ENCODE results near the gene PKD1.

The PKD1 gene

GRCh38 chr16:2047330-2048115, 88.2 kb downstream of the PKD1 start, which contains the start of the genes NTHL1 and TSC2:
Gene NTHL1 (minus strand): TSS chr16:2047834. CDS start chr16:2047823, 11 bp downstream.
Gene TSC2 (plus strand): TSS chr16:2047985. CDS start chr16:2048616, 631 bp downstream.
- peak; percentile 93 to 96 for DNase-seq (ENCODE audit: low read depth in 2 of 2)

- DNase-seq (ENCODE audit: low read depth in 2 of 2), result no peak
Measured at GRCh38 chr16:2046893-2047329, 88.8 kb downstream of the PKD1 start.

DNA sequence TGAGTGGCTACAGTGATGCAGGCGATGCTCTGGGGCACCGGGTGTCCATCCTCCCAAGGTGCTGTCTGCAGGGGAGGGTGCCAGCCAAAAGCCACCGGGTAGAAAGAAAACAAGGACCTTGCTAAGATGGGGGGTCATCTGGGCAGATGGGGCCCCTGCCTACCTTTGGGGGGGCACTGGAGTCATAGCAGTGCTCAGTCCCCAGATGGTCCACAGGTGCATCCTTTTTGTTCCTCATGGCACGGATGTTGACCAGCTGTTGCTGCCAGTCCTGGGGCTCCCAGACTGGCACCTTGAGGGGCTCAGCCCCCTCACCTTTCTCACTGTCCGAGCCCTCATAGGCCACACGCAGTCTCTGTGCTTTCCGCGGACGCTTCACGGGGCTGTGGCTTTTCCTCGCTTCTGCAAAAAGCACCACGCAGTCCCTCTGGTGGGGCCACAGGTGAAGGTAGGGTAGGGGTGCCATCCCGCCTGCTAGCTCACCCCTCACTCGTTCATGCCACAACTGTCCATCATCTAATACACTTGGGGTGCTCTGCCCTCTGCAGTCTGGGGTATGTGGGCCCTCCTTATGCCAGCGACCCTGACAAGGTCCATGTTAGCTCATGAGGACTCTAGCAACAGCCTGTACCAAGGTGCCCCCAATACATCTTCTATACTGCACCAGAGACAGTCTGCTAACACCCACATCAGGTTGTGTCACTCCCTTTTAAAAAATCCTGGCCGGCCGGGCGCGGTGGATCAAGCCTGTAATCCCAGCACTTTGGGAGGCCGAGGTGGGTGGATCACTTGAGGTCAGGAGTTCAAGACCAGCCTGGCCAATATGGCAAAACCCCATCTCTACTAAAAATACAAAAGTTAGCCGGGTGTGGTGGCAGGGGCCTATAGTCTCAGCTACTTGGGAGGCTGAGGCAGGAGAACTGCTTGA, 89.5 kb downstream of the PKD1 start:
- DNase-seq (ENCODE audit: low read depth in 2 of 2), result no peak

DNA sequence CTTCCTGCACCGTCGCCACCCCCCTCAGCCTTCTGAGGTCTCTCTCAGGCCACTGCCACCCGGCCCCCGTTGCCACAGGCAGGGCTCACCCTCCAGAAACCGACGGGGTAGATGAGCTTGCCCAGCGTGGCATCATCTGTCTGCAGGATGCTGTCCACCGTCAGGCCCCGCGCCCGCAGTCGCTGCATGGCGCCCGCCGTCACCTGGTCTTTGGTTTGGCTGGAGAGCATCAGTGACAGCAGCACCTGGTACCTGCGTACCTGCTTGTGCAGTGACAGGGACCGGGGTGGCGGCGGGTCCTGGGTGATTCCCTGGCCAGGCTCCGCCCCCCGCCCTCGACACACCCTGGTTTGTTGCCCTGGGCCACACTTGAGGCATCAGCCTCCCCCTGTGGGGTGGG, 91.2 kb downstream of the PKD1 start:
- DNase-seq (ENCODE audit: low read depth in 2 of 2), result no peak

DNA sequence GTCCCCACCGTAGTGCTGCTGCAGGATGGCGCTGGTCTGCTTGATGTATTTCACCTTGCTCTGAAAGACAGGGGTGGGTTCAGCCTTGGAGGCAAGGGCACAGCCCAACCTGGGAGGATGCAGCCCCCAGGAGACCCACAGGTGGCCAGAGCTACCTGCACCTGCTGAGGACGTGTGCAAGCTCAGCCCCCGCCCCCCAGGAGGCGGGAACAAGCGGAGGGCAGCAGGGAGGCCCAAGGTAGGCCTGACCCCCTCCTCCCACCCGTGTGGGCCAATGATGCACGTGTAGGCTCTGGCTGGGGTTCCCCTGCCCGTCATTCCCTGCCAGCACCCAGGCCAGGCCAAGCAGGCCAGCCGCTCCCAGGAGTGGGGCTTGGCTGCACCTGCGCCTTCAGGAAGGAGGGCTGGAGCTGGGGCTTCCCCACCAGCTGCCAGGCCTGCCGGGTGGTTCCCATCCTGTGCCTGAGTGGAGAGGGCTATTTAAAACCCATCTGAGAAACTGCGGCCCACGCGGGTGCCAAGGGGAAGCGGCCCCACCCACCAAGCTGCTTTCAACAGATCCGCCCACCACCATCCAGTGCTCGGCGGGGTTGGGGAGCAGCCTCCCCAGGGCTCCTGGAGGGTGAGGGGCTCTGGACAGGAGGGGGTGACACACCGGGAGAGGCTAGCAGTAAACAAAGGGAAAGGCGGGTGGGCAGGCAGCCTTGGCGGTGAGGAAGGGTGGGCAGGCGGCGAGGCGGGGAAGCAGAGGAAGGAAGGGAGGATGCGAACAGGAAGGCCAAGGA, 91.8 kb downstream of the PKD1 start:
- no peak for DNase-seq (ENCODE audit: low read depth in 2 of 2)

DNA sequence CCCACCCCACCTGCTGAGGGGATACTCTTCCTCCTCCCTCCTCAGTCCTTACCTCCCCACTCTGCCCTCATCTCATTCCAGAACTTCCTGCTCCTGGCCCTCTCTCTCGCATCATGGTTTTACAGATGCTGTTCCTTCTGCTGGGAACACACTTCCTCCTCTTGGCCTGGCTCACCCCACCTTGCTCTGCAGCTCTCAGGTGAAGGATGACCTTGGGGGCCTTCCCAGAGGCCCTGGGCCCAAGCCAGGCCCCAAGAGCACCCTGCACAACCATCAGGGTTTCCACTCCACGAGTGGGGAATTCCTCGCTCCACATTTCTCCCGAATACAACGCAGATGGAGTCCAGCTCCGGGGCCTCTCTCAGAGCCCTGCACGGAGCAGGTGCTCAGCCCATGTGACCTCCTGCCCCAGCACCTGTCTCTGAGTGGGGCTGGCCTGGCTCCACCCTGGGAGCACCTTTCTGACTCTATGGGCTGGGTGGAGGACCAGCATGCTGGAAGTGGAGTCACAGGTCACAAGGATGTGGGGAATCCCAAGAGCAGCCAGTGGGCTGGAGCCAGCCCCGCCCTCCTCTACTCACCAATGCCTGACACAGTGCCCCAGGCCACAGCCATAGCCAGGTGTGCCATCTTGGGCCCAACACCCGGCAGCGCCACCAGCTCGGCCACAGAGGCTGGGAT, 92.6 kb downstream of the PKD1 start:
- no peak for DNase-seq (ENCODE audit: low read depth in 2 of 2)

GRCh38 chr16:2042171-2042985, 93.3 kb downstream of the PKD1 start:
- DNase-seq (ENCODE audit: low read depth in 2 of 2), result no peak

DNA sequence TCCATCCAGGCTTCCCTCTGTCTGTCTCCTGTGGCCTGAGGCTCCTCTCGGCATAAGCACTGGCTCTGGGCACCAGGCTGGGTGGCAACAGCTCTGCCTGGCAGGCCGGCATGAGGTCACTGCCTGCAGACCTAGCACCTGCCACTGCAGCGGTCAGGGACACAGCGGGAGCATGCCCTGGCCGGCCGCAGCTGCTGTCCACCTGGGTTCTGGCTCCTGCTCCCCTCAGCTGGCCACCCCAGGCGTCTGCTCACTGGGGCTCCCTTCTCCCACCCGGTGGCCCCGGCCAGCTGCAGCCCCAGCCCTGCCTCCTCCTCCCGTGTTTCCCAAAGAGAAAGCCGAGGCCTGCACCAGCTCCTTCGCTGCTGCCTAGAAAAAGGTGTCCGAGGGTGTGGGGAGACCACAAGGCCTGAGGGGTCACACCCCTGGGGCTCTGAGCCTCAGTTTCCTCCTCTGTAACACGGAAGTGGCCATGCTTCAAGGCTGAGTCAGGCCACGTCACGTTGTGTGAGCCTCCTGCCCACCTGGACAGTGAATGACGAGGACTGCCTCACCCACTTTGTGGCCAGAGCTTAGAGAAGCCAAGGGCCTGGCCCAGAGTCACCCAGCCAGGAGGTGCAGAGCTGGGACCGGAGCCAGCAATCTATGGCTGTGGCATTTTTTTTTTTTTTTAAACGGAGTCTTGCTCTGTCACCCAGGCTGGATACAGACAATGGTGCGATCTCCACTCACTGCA, 94.7 kb downstream of the PKD1 start:
- DNase-seq (ENCODE audit: low read depth in 2 of 2), result no peak

DNA sequence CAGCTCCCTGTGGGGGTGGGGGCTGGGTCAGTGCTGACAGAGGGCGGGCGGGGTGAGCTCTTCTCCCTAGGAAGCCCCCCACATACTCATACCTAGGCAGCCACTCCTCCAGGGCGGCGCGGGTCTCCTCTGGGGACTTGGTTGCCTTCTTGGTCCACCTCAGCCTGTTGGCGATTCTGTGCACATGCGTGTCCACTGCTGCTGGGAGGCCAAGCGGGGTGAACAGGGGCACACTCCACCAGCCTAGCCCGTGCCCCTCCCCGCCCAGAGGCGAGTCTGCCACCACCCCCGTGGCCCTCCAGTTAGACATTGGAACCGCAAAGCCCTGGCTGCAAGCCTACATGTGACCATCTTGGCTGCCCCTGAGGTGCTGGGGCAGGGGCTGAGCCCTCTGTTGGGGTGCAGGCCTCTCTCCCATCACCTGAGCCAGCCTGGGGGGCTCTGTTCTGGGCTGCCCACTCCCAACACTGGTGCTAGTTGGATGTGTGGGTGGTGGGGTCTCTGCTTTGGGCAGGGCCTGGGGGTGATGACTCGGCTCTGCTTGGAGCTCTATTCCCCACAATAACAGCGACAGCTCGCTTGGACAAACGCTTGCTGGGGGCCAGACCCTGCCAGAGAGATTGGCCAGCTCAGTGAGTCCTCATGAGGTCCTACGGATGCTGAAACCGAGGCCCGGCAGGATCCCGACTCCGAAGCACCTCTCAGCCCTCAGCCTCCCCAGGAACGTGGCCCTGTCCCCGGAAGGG, 95.5 kb downstream of the PKD1 start:
- no peak for DNase-seq (ENCODE audit: low read depth in 2 of 2)

DNA sequence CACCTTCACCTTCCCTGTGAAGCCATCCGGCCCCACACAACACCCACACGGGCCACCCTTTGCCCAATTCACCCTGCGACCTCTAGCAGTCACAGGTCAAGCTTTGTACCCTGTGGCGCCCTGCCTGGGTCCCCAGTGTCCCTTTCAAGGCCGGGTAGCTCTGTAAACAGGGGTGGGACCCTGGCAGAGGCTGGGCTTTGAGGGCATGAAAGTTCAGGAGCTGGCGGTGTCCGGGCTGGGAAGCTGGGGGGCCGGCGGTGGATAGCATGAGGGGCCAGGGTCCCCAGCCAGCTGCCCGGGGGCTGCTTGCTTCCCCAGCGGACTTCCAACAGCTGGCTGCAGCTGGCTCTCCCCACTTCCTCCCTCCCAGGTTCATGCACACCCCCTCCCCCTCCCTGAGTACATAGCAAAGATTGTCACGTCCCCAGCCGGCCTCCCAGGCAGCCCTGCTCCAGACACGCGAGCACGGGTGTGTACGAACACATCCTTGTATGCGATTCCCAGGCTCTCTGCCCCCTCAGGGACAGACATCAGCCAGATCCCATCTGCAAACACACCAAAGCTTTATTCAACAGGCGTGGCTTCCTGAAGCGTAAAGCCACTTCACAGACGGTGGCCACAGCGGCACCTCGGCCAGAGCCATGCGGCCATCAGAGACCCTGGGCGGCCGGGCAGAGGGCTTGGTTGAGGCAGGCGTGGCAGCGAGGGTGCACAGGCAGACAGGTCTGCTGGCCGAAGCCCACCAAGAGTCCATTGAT, 96.2 kb downstream of the PKD1 start:
- DNase-seq (ENCODE audit: low read depth in 2 of 2), result no peak

Measured in stimulated activated CD8-positive, alpha-beta memory T cell treated with anti-CD3 and anti-CD28 coated beads, Interleukin-15, amount 100 ng/mL, for 48 hours (primary cell).